ENCODE measurements around the gene S100A2.
A peak's percentile ranks its signal among the peaks of the same experiment; 100 is the strongest.

The S100A2 gene

DNA sequence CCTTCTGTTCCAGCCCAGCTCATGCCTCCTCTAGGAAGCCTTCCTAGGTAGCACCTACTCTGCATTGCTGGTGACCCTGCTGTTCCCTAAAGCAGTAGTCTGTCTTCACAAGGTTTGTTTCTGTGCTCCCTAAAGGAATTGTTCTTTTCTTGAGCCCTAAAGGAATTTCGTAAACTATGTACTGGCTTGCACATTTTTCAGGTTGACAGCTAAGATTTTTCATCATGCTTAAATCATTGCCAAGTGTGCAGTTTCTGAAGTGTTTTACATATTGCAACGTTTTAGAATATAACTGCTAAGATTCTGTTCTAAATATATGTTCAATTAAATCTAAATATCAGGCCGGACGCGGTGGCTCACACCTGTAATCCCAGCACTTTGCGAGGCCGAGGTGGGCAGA lies 34.2 kb upstream of the S100A2 start:
- H3K4me3 ChIP-seq (ENCODE audit: low read length): no peak overlapping the region
- H3K36me3 ChIP-seq (replicated peaks; ENCODE audit: insufficient read depth, low read length): no peaks in the 10 kb centered on the region
- H3K9ac ChIP-seq (ENCODE audit: low read length): no peak overlapping the region
- peaks cover 8% of the 10 kb centered on the region for H3K4me1 ChIP-seq (ENCODE audit: low read length)
- no peak overlapping the region for H3K4me2 ChIP-seq (ENCODE audit: low read depth, low read length)
- H2AFZ ChIP-seq (ENCODE audit: low read length): no peak overlapping the region
- TF ChIP-seq, protein P1, sequence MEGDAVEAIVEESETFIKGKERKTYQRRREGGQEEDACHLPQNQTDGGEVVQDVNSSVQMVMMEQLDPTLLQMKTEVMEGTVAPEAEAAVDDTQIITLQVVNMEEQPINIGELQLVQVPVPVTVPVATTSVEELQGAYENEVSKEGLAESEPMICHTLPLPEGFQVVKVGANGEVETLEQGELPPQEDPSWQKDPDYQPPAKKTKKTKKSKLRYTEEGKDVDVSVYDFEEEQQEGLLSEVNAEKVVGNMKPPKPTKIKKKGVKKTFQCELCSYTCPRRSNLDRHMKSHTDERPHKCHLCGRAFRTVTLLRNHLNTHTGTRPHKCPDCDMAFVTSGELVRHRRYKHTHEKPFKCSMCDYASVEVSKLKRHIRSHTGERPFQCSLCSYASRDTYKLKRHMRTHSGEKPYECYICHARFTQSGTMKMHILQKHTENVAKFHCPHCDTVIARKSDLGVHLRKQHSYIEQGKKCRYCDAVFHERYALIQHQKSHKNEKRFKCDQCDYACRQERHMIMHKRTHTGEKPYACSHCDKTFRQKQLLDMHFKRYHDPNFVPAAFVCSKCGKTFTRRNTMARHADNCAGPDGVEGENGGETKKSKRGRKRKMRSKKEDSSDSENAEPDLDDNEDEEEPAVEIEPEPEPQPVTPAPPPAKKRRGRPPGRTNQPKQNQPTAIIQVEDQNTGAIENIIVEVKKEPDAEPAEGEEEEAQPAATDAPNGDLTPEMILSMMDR (IDR thresholded peaks at IDR 0.05; ENCODE audit: low read length): no peak
- TF ChIP-seq EZH2phosphoT487 (IDR thresholded peaks at IDR 0.05; ENCODE audit: low read length) (no peak), EZH2 (optimal IDR thresholded peaks at IDR 0.05; ENCODE audit: low read depth, low read length) (no peak)
- no peak overlapping the region for H3K27ac ChIP-seq (ENCODE audit: low read length)
- H3K79me2 ChIP-seq (ENCODE audit: low read length): no peaks in the 10 kb centered on the region
- no peaks in the 10 kb centered on the region for H3F3A ChIP-seq (ENCODE audit: insufficient read depth, low read length)
- no peak for DNase-seq
- no peaks in the 10 kb centered on the region for H3K9me3 ChIP-seq (replicated peaks; ENCODE audit: insufficient read depth, low read length)
- no peaks in the 10 kb centered on the region for H4K20me1 ChIP-seq (ENCODE audit: insufficient read depth, low read length)
- no peaks in the 10 kb centered on the region for H3K27me3 ChIP-seq (replicated peaks; ENCODE audit: insufficient read depth, low read length)
- no peaks in the 10 kb centered on the region for H3K9me2 ChIP-seq (replicated peaks; ENCODE audit: insufficient read depth, low read length)

DNA sequence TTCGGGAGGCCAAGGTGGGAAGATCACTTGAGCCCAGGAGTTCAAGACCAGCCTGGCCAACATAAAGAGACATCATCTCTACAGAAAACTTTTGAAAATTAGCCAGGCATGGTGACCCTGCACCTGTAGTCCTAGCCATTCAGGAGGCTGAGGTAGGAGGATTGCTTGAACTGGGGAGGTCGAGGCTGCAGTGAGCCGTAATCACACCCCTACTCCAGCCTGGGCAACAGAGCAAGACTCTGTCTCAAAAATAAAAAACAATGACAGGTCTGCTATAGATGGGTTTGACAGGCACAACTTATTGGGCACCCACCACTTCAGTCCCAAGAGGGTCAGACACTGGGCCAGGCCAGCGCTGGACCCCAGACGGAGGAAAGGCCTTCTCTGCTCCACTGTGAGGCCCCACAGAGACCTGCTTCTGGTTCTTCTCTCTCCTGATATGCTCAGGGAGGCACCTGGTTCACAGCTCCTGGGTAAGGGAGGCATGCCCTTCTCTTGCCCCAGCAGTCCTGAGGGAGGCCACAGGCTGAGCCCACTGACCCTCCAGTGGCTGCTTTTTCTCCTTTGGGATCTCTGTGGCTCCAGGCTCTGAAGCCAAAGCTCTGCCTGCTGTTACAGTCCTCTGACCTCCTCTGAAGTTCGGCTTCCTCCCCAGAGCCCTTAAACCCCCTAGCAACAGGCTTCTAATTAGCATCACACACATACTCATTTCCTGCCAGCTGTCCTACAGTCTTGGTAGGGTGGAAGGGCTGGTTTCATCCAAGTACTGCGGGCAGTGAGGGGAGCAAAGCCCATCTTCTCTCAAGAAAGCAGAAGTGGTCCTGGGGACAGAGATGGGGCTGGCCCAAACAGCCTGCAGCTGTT lies 32.9 kb upstream of the S100A2 start:
- no peak overlapping the region for H3K4me3 ChIP-seq (ENCODE audit: low read length)
- H3K4me1 ChIP-seq (ENCODE audit: low read length): peaks cover 8% of the 10 kb centered on the region
- no peaks in the 10 kb centered on the region for H3K27me3 ChIP-seq (replicated peaks; ENCODE audit: insufficient read depth, low read length)
- TF ChIP-seq, protein P1 (IDR thresholded peaks at IDR 0.05; ENCODE audit: low read length): no peak
- TF ChIP-seq EZH2phosphoT487 (IDR thresholded peaks at IDR 0.05; ENCODE audit: low read length) (no peak), EZH2 (optimal IDR thresholded peaks at IDR 0.05; ENCODE audit: low read depth, low read length) (no peak)
- peak overlapping the region; percentile 28; the same call in 1 of the 2 replicates for H3K4me2 ChIP-seq (ENCODE audit: low read depth, low read length)
- H3K9ac ChIP-seq (ENCODE audit: low read length): peak overlapping the region; percentile 20; the same call in 1 of the 2 replicates
- H4K20me1 ChIP-seq (ENCODE audit: insufficient read depth, low read length): no peaks in the 10 kb centered on the region
- peak overlapping the region; percentile 52 for H3K27ac ChIP-seq (ENCODE audit: low read length)
- no peaks in the 10 kb centered on the region for H3K9me2 ChIP-seq (replicated peaks; ENCODE audit: insufficient read depth, low read length)
- peak overlapping the region; percentile 73 for H2AFZ ChIP-seq (ENCODE audit: low read length)
- H3F3A ChIP-seq (ENCODE audit: insufficient read depth, low read length): no peaks in the 10 kb centered on the region
- H3K36me3 ChIP-seq (replicated peaks; ENCODE audit: insufficient read depth, low read length): no peaks in the 10 kb centered on the region
- no peaks in the 10 kb centered on the region for H3K79me2 ChIP-seq (ENCODE audit: low read length)
- H3K9me3 ChIP-seq (replicated peaks; ENCODE audit: insufficient read depth, low read length): no peaks in the 10 kb centered on the region
- peak; percentile 76 for DNase-seq

DNA sequence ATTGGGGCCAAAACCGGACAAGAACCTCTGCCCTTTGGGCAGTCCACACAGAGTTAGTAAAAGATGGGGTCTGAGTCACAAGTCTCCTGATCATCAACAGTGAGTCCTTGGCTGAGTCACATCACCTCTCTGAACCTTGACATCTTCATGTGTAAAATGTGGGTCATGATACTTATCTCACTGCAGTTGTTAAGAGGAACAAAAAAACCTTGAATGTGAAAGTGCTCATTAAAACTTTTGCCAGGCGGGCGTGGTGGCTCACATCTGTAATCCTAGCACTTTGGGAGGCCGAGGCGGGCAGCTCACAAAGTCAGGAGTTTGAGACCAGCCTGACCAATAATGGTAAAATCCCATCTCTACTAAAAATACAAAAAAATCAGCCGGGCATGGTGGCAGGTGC lies 31.6 kb upstream of the S100A2 start:
- TF ChIP-seq EZH2phosphoT487 (IDR thresholded peaks at IDR 0.05; ENCODE audit: low read length): no peak
- TF ChIP-seq, protein P1 (IDR thresholded peaks at IDR 0.05; ENCODE audit: low read length): no peak
- TF ChIP-seq EZH2 (optimal IDR thresholded peaks at IDR 0.05; ENCODE audit: low read depth, low read length): no peak

More for the DNA sequence above, 31.6 kb upstream of the S100A2 start:
- Histone ChIP-seq H3K36me3 (replicated peaks; ENCODE audit: insufficient read depth, low read length) (no peaks in the 10 kb centered on the region), H3K9ac (ENCODE audit: low read length) (no peak overlapping the region), H3K79me2 (ENCODE audit: low read length) (no peaks in the 10 kb centered on the region), H3K9me2 (replicated peaks; ENCODE audit: insufficient read depth, low read length) (no peaks in the 10 kb centered on the region), H3K4me1 (ENCODE audit: low read length) (peaks cover 8% of the 10 kb centered on the region), H4K20me1 (ENCODE audit: insufficient read depth, low read length) (no peaks in the 10 kb centered on the region), H2AFZ (ENCODE audit: low read length) (no peak overlapping the region), H3F3A (ENCODE audit: insufficient read depth, low read length) (no peaks in the 10 kb centered on the region), H3K4me3 (ENCODE audit: low read length) (no peak overlapping the region), H3K27ac (ENCODE audit: low read length) (no peak overlapping the region), H3K27me3 (replicated peaks; ENCODE audit: insufficient read depth, low read length) (no peaks in the 10 kb centered on the region), H3K9me3 (replicated peaks; ENCODE audit: insufficient read depth, low read length) (no peaks in the 10 kb centered on the region), H3K4me2 (ENCODE audit: low read depth, low read length) (no peak overlapping the region)
- no peak for DNase-seq

Data from MM.1S (cell line).